ENCODE measurements around the gene TMEM207. TPM values are rescaled to one million over a fixed set of nuclear protein-coding genes. Genes with fewer than 3 reads are reported as not detected.

The TMEM207 gene
- total RNA-seq, 1 donor from 2014 or later, result not detected

- H3K9me3 ChIP-seq (ENCODE audit: insufficient read depth, low read depth, low read length), result no peaks in the 10 kb centered on the region
- DNase-seq (ENCODE audit: low read depth), result peak; percentile 42
- Mint-ChIP-seq H3K27me3 (ENCODE audit: low read depth, unreplicated experiment) (no peaks in the 10 kb centered on the region), H3K36me3 (ENCODE audit: low read depth, unreplicated experiment) (no peaks in the 10 kb centered on the region), H3K9me3 (ENCODE audit: unreplicated experiment) (peaks cover 4% of the 10 kb centered on the region), H3K4me3 (ENCODE audit: unreplicated experiment) (no peak overlapping the region), H3K4me1 (ENCODE audit: low read depth, unreplicated experiment) (peaks cover 14% of the 10 kb centered on the region), H3K27ac (ENCODE audit: unreplicated experiment) (no peak overlapping the region)
- H3K9ac ChIP-seq (ENCODE audit: low read length), result no peak overlapping the region
- FAIRE-seq, result no peak
- no peaks in the 10 kb centered on the region for H3K36me3 ChIP-seq (ENCODE audit: insufficient read depth, low read length)
- H3K27ac ChIP-seq (ENCODE audit: low read depth, low read length), result no peak overlapping the region
- H3K27me3 ChIP-seq (ENCODE audit: insufficient read depth, low read length), result no peaks in the 10 kb centered on the region
- H2AFZ ChIP-seq (ENCODE audit: low read depth, low read length), result no peak overlapping the region
- H3K4me1 ChIP-seq (ENCODE audit: insufficient read depth, low read length), result no peaks in the 10 kb centered on the region
- H3K79me2 ChIP-seq (ENCODE audit: insufficient read depth, low read length), result no peaks in the 10 kb centered on the region
- H4K20me1 ChIP-seq (ENCODE audit: insufficient read depth, low read length), result no peaks in the 10 kb centered on the region
- TF ChIP-seq CTCF (IDR thresholded peaks at IDR 0.05; ENCODE audit: insufficient read depth, low read depth, low read length) (no peak), EZH2 (IDR thresholded peaks at IDR 0.05; ENCODE audit: insufficient read depth, low read length) (no peak)
- no peak overlapping the region for H3K4me2 ChIP-seq (ENCODE audit: low read length)
- H3K4me3 ChIP-seq (ENCODE audit: insufficient read depth, low read depth, low read length), result no peak overlapping the region
Observed at GRCh38 chr3:190429681-190430080, 20.0 kb downstream of the TMEM207 start.

GRCh38 chr3:190426806-190427507 lies 22.7 kb downstream of the TMEM207 start:
- Mint-ChIP-seq H3K4me1 (ENCODE audit: low read depth, unreplicated experiment) (peaks cover 9% of the 10 kb centered on the region), H3K27ac (ENCODE audit: unreplicated experiment) (no peak overlapping the region), H3K36me3 (ENCODE audit: low read depth, unreplicated experiment) (no peaks in the 10 kb centered on the region), H3K9me3 (ENCODE audit: unreplicated experiment) (no peaks in the 10 kb centered on the region), H3K4me3 (ENCODE audit: unreplicated experiment) (no peak overlapping the region), H3K27me3 (ENCODE audit: low read depth, unreplicated experiment) (no peaks in the 10 kb centered on the region)
- no peaks in the 10 kb centered on the region for H3K4me1 ChIP-seq (ENCODE audit: insufficient read depth, low read length)
- no peak overlapping the region for H3K4me3 ChIP-seq (ENCODE audit: insufficient read depth, low read depth, low read length)
- H3K9me3 ChIP-seq (ENCODE audit: insufficient read depth, low read depth, low read length), result no peaks in the 10 kb centered on the region
- H3K9ac ChIP-seq (ENCODE audit: low read length), result no peak overlapping the region
- DNase-seq (ENCODE audit: low read depth), result no peak
- no peaks in the 10 kb centered on the region for H3K36me3 ChIP-seq (ENCODE audit: insufficient read depth, low read length)
- no peak overlapping the region for H2AFZ ChIP-seq (ENCODE audit: low read depth, low read length)
- H3K27me3 ChIP-seq (ENCODE audit: insufficient read depth, low read length), result no peaks in the 10 kb centered on the region
- no peak overlapping the region for H3K27ac ChIP-seq (ENCODE audit: low read depth, low read length)
- no peak for FAIRE-seq
- H3K79me2 ChIP-seq (ENCODE audit: insufficient read depth, low read length), result no peaks in the 10 kb centered on the region
- no peaks in the 10 kb centered on the region for H4K20me1 ChIP-seq (ENCODE audit: insufficient read depth, low read length)
- no peak for TF ChIP-seq CTCF (IDR thresholded peaks at IDR 0.05; ENCODE audit: insufficient read depth, low read depth, low read length)
- TF ChIP-seq EZH2 (IDR thresholded peaks at IDR 0.05; ENCODE audit: insufficient read depth, low read length), result no peak
- H3K4me2 ChIP-seq (ENCODE audit: low read length), result no peak overlapping the region

GRCh38 chr3:190425833-190426232 lies 23.9 kb downstream of the TMEM207 start:
- Histone ChIP-seq H3K9ac (ENCODE audit: low read length) (no peak overlapping the region), H3K4me3 (ENCODE audit: insufficient read depth, low read depth, low read length) (no peak overlapping the region), H3K4me1 (ENCODE audit: insufficient read depth, low read length) (no peaks in the 10 kb centered on the region), H3K27ac (ENCODE audit: low read depth, low read length) (no peak overlapping the region), H3K9me3 (ENCODE audit: insufficient read depth, low read depth, low read length) (no peaks in the 10 kb centered on the region), H3K36me3 (ENCODE audit: insufficient read depth, low read length) (no peaks in the 10 kb centered on the region), H3K4me2 (ENCODE audit: low read length) (no peak overlapping the region), H4K20me1 (ENCODE audit: insufficient read depth, low read length) (no peaks in the 10 kb centered on the region), H3K27me3 (ENCODE audit: insufficient read depth, low read length) (no peaks in the 10 kb centered on the region), H3K79me2 (ENCODE audit: insufficient read depth, low read length) (no peaks in the 10 kb centered on the region), H2AFZ (ENCODE audit: low read depth, low read length) (no peak overlapping the region)
- DNase-seq (ENCODE audit: low read depth) (no peak), FAIRE-seq (no peak)
- Mint-ChIP-seq H3K27me3 (ENCODE audit: low read depth, unreplicated experiment) (no peaks in the 10 kb centered on the region), H3K27ac (ENCODE audit: unreplicated experiment) (no peak overlapping the region), H3K4me1 (ENCODE audit: low read depth, unreplicated experiment) (peaks cover 6% of the 10 kb centered on the region), H3K36me3 (ENCODE audit: low read depth, unreplicated experiment) (no peaks in the 10 kb centered on the region), H3K9me3 (ENCODE audit: unreplicated experiment) (no peaks in the 10 kb centered on the region), H3K4me3 (ENCODE audit: unreplicated experiment) (no peak overlapping the region)
- TF ChIP-seq EZH2 (IDR thresholded peaks at IDR 0.05; ENCODE audit: insufficient read depth, low read length) (no peak), CTCF (IDR thresholded peaks at IDR 0.05; ENCODE audit: insufficient read depth, low read depth, low read length) (no peak)

Measured in astrocyte (in vitro differentiated cells and primary cell).